Bronchial epithelial cell (primary cell): ENCODE results near the gene CORO2A. TPM values are rescaled to one million over a fixed set of nuclear protein-coding genes. Genes with fewer than 3 reads are reported as not detected.
A peak's percentile ranks its signal among the peaks of the same experiment; 100 is the strongest.

Experiments
- DNase-seq: peaks from one replicate; pipeline ENCODE4 v3.0.0-alpha.2; 2010; ENCODE audit warnings: low read depth
- FAIRE-seq: peaks from 2 replicates; lab custom pipeline; 2011; peaks lifted over from hg19 to GRCh38; lab: Jason Lieb, UNC
- H3K27me3 ChIP-seq: 2 replicates; pipeline ENCODE4 v1.5.1; 2011; ENCODE audit warnings: low read length; ENCODE audit not compliant: control insufficient read depth, insufficient read depth
- H3K36me3 ChIP-seq: 2 replicates; pipeline ENCODE4 v1.5.1; 2011; ENCODE audit warnings: low read length; ENCODE audit not compliant: control insufficient read depth, insufficient read depth
- H3K4me3 ChIP-seq: 2 replicates; pipeline ENCODE4 v1.5.1; 2011; ENCODE audit warnings: mild to moderate bottlenecking, low read depth, low read length, control low read depth
- total RNA-seq: library from RNA; depleted of rRNA; stranded (reverse); fragments of >200 nt; gene quantifications from 2 replicates; pipeline ENCODE4 v1.2.1, GENCODE V29; 2014
- TF ChIP-seq, protein P1 (sequence below): IDR thresholded peaks from 2 replicates; pipeline ENCODE4 v1.5.1; 2011; ENCODE audit warnings: mild to moderate bottlenecking, moderate library complexity, low read length, control low read depth, inconsistent platforms; ENCODE audit not compliant: insufficient read depth, severe bottlenecking

CORO2A gene
- total RNA-seq, 1 donor from 2014 or later: 22.1 TPM

DNA sequence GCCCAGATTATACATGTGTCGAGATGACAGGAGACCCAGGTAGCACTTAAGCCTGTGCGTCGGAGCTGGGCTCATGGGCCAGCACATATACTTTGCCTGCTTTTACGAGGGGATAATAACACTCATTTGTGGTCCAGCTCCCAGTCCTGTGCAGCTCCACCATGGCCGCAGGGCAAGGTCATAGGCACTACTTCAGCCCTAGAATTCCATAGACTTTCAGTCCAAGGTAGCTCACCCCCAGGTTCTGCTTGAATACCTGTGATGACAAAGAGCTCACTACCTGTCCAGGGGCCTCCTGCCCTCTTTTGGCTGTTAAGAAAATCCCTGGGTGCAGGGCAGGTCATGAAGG is 1.7 kb downstream of the CORO2A start:
- no peak for FAIRE-seq
- H3K4me3 ChIP-seq: no peak overlapping the region
- no peak for DNase-seq
- no peaks in the 10 kb centered on the region for H3K27me3 ChIP-seq
- TF ChIP-seq, protein P1, sequence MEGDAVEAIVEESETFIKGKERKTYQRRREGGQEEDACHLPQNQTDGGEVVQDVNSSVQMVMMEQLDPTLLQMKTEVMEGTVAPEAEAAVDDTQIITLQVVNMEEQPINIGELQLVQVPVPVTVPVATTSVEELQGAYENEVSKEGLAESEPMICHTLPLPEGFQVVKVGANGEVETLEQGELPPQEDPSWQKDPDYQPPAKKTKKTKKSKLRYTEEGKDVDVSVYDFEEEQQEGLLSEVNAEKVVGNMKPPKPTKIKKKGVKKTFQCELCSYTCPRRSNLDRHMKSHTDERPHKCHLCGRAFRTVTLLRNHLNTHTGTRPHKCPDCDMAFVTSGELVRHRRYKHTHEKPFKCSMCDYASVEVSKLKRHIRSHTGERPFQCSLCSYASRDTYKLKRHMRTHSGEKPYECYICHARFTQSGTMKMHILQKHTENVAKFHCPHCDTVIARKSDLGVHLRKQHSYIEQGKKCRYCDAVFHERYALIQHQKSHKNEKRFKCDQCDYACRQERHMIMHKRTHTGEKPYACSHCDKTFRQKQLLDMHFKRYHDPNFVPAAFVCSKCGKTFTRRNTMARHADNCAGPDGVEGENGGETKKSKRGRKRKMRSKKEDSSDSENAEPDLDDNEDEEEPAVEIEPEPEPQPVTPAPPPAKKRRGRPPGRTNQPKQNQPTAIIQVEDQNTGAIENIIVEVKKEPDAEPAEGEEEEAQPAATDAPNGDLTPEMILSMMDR: no peak
- peaks cover 1% of the 10 kb centered on the region for H3K36me3 ChIP-seq

DNA sequence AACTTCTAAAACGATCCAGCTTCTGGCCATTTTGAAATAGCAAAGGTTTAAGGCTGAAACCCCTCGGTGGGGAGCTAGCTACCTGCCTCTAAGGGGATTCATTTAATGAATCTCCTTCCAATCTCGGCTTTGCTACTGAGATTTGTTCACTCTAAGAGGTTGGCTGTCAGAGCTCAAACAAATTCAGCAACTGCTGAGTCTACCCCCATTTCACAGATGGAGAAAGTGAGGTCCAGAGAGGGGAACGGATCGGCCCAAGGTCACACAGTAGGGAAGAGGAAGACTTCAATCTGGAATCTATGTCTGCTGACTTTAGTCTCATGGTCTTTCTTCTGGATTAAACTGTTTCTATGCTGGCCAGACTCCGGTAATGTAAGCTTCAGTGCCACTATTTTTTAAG is 3.0 kb downstream of the CORO2A start:
- Histone ChIP-seq H3K36me3 (peaks cover 3% of the 10 kb centered on the region), H3K27me3 (no peaks in the 10 kb centered on the region), H3K4me3 (no peak overlapping the region)
- TF ChIP-seq, protein P1: no peak
- DNase-seq (no peak), FAIRE-seq (no peak)

DNA sequence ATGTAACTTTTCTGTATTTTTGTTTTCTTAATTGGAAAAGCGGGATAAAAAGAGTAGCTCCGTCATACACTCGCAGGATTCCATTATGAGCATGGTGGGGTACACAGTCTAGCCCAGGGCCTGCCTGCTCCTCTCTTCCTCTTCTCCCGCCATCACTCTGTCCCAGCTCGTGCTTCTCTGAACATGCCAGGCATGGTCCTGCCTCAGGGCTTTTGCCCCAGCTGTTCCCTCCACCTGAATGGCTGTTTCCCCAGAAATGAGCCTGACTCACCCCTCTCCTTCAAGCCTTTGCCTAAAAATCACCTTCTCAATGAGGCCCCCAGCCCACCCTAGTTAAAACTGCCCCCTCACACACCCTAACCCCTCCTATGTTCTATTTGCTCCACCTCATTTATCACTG is 4.5 kb downstream of the CORO2A start:
- Histone ChIP-seq H3K27me3 (no peaks in the 10 kb centered on the region), H3K36me3 (peaks cover 3% of the 10 kb centered on the region), H3K4me3 (no peak overlapping the region)
- FAIRE-seq: no peak
- DNase-seq: peak; percentile 34
- TF ChIP-seq, protein P1: no peak

DNA sequence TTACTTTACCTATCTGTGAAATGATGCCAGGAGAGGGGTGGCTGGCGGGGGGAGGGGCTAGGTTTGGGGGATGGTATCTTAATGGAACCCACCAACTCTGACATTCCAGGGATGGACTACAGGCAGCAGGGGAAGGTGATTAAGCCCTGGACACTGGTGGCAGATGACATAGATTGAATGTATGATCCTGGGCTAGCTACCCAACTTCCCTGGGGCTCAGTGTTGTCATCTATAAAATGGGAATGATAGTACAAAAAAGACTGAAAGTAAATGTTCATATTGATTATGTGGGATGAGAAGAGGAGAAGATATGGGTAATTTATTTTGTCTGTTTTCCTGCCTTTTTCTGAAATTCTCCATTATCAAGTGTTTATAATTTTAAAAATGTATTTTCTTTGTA is 6.2 kb downstream of the CORO2A start:
- no peak overlapping the region for H3K4me3 ChIP-seq
- H3K27me3 ChIP-seq: no peaks in the 10 kb centered on the region
- peaks cover 8% of the 10 kb centered on the region for H3K36me3 ChIP-seq
- TF ChIP-seq, protein P1: no peak
- no peak for DNase-seq
- no peak for FAIRE-seq

DNA sequence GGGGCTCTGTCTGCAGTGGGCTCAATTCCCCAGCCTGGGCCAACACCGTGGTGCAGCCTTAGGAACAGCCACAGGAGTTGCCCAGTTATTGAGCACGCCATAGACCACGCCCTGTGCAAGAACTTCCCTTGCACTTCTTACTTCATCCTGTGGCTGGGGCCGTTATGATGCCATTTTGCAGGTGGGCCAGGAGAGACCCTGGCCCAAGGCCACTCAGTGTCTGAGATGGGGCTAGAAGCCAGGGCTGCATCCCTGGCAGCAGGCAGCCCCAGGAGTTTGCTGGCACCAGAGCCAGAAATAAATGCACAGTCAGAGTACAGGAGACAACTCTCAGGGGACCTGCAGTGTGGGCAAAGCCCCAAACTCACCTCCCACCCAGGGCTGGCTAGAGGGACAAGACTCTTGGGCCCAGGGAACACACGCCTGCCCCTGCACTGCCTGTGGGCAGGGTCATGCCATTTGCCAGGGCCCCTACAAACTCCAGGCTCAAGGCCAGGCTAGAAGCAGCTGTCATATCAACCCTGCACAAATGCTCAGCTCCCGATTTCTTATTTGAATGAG is 6.7 kb downstream of the CORO2A start:
- DNase-seq (no peak), FAIRE-seq (no peak)
- H3K4me3 ChIP-seq: no peak overlapping the region
- TF ChIP-seq, protein P1: no peak
- H3K36me3 ChIP-seq: peaks cover 11% of the 10 kb centered on the region
- no peaks in the 10 kb centered on the region for H3K27me3 ChIP-seq

DNA sequence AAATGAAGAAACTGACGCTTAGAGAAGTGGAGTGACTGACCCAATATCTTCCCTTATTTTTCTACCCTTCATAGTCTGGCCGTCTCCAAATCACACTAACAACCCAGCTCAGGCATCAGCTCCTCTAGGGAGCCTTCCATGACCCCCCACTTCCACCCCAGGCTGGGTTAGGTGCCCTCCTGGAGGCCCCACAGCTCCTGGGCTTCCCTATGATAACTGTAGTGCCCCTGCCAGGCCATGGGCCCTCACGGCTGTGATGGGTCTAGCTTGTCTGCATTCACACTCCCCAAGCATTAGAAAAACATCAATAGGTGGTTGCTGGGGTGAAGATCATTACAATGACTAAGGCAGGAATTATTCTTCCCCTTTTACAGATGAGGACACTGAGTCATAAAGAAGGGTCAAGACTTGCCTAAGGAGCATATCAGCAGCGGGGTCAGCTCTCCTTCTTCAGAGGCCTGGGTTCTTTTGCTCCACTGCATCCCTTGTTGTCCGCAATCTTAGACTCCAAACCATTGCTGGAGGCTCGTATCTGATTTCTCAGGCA is 7.3 kb downstream of the CORO2A start:
- no peak for FAIRE-seq
- DNase-seq: peak; percentile 56
- Histone ChIP-seq H3K27me3 (no peaks in the 10 kb centered on the region), H3K36me3 (peaks cover 11% of the 10 kb centered on the region), H3K4me3 (no peak overlapping the region)
- TF ChIP-seq, protein P1: no peak
